Endothelial cell of umbilical vein (primary cell): ENCODE measurements around the gene CYBC1. TPM values are rescaled to one million over a fixed set of nuclear protein-coding genes. Genes with fewer than 3 reads are reported as not detected.

ENCODE experiments used
- BruUV-seq: library from RNA; stranded (reverse); fragments of 400-500 nt; replicated peaks from 2 replicates; lab custom pipeline; 2021; lab: Mats Ljungman, UMichigan
- CTCF ChIA-PET: fragments of 300-600, 350-600 bp; sonication (Branson Sonifier 250); formaldehyde crosslinking; loops from one replicate; lab custom pipeline; 2021; ENCODE audit warnings: antibody characterized with exemption, inconsistent platforms; lab: Charles Lee
- POLR2A ChIA-PET: fragments of 300-600, 350-600 bp; sonication (Branson Sonifier 250); formaldehyde crosslinking; loops from one replicate; lab custom pipeline; 2021; ENCODE audit warnings: antibody characterized with exemption, inconsistent platforms; lab: Charles Lee
- DNase-seq: peaks from one replicate; pipeline ENCODE4 v3.0.0-alpha.2; 2011; ENCODE audit warnings: low read depth, low spot score
- FAIRE-seq: peaks from 2 replicates; lab custom pipeline; 2011; peaks lifted over from hg19 to GRCh38; lab: Jason Lieb, UNC
- H2AFZ ChIP-seq: 2 replicates; pipeline ENCODE4 v1.6.0; 2012; ENCODE audit warnings: low read depth, low read length, control low read depth, inconsistent platforms
- H3K27ac ChIP-seq: 2 replicates; pipeline ENCODE4 v1.5.1; 2011; ENCODE audit warnings: low read depth, mild to moderate bottlenecking, control low read depth, low read length, moderate library complexity; ENCODE audit not compliant: insufficient read depth
- H3K27me3 ChIP-seq, 2 experiments: 2 replicates each; pipeline versions ENCODE4 v1.6.0 to v1.6.1; 2011; ENCODE audit warnings: low read length in 2 of 2, mixed read lengths in 1 of 2; ENCODE audit not compliant: control insufficient read depth in 2 of 2, insufficient read depth in 2 of 2
- H3K36me3 ChIP-seq, 2 experiments: 2 replicates in 1 of 2; 3 replicates in 1 of 2; pipeline ENCODE4 v1.5.1; 2011; ENCODE audit warnings: low read length in 2 of 2, mild to moderate bottlenecking in 1 of 2, moderate library complexity in 1 of 2; ENCODE audit not compliant: control insufficient read depth in 2 of 2, insufficient read depth in 2 of 2; ENCODE audit errors: extremely low read depth in 1 of 2
- H3K4me1 ChIP-seq: 3 replicates; pipeline ENCODE4 v1.5.1; 2011; ENCODE audit warnings: mild to moderate bottlenecking, low read length; ENCODE audit not compliant: control insufficient read depth, insufficient read depth; ENCODE audit errors: extremely low read depth
- H3K4me2 ChIP-seq: 2 replicates; pipeline ENCODE4 v1.6.1; 2011; ENCODE audit warnings: low read length, control low read depth, mixed read lengths; ENCODE audit not compliant: insufficient read depth
- H3K4me3 ChIP-seq, 3 experiments: fragments of 200-600 bp in 1 of 3; sonication (generic), shearing (Covaris generic) in 1 of 3; replicated peaks in 1 of 3; 2 replicates each; pipeline ENCODE4 v1.5.1; 2011 to 2016; ENCODE audit warnings: control low read depth in 3 of 3, low read length in 3 of 3, mild to moderate bottlenecking in 2 of 3, inconsistent platforms in 1 of 3, low read depth in 1 of 3, moderate library complexity in 1 of 3; ENCODE audit not compliant: insufficient read depth in 1 of 3
- H3K79me2 ChIP-seq: 2 replicates; pipeline ENCODE4 v1.6.0; 2012; ENCODE audit warnings: low read length, inconsistent platforms; ENCODE audit not compliant: control insufficient read depth, insufficient read depth
- H3K9ac ChIP-seq: replicated peaks from 2 replicates; pipeline ENCODE3; 2011; ENCODE audit warnings: low read length, control low read depth; ENCODE audit not compliant: insufficient read depth; ENCODE audit errors: extremely low read depth
- H3K9me1 ChIP-seq: replicated peaks from 3 replicates; pipeline ENCODE4 v1.6.0; 2011; ENCODE audit warnings: mild to moderate bottlenecking, low read length; ENCODE audit not compliant: control insufficient read depth, insufficient read depth; ENCODE audit errors: extremely low read depth
- H3K9me3 ChIP-seq: replicated peaks from 2 replicates; pipeline ENCODE4 v1.5.1; 2012; ENCODE audit warnings: low read length, inconsistent platforms; ENCODE audit not compliant: control insufficient read depth, insufficient read depth
- H4K20me1 ChIP-seq: replicated peaks from 2 replicates; pipeline ENCODE3; 2011; ENCODE audit warnings: mild to moderate bottlenecking, low read length; ENCODE audit not compliant: control insufficient read depth, insufficient read depth; ENCODE audit errors: extremely low read depth
- EZH2 ChIP-seq: IDR thresholded peaks from 2 replicates; pipeline ENCODE4 v1.6.1; 2012; ENCODE audit warnings: borderline replicate concordance, low read depth, mild to moderate bottlenecking, moderate library complexity, low read length, inconsistent platforms; ENCODE audit not compliant: severe bottlenecking
- FOS ChIP-seq: IDR thresholded peaks from 2 replicates; pipeline ENCODE4 v1.6.1; 2011; ENCODE audit warnings: mild to moderate bottlenecking, low read length, moderate library complexity, borderline replicate concordance; ENCODE audit not compliant: insufficient read depth
- GATA2 ChIP-seq: IDR thresholded peaks from 2 replicates; pipeline ENCODE4 v1.7.0; 2011; ENCODE audit warnings: low read depth, mild to moderate bottlenecking, moderate library complexity, mixed read lengths, low read length; ENCODE audit not compliant: insufficient read length, insufficient read depth
- JUN ChIP-seq: IDR thresholded peaks from 2 replicates; pipeline ENCODE4 v1.6.1; 2011; ENCODE audit warnings: borderline replicate concordance, low read depth; ENCODE audit not compliant: insufficient read length, insufficient read depth
- MYC ChIP-seq: IDR thresholded peaks from one replicate; pipeline ENCODE4 v1.6.1; 2011; ENCODE audit warnings: mild to moderate bottlenecking, low read depth, low read length
- POLR2A ChIP-seq: IDR thresholded peaks from 2 replicates; pipeline ENCODE4 v1.6.1; 2012; ENCODE audit warnings: low read depth, mild to moderate bottlenecking, control low read depth, low read length
- dilution Hi-C: fragments of 300-500 bp; cut with MboI; formaldehyde crosslinking; loops from one replicate; pipeline ENCODE4 v1.15.0; 2019; ENCODE audit warnings: low sequenced_read_pairs; ENCODE audit not compliant: extremely low pct_ligation_motif_present
- intact Hi-C: fragments of 100-400 bp; cut with micrococcal nuclease; formaldehyde crosslinking; loops from one replicate; pipeline ENCODE4 v1.10.0; 2022
- polyA plus RNA-seq, 4 experiments: library from polyadenylated mRNA; depleted of rRNA in 3 of 4; stranded (reverse) in 3 of 4; unstranded in 1 of 4; fragments of >200 nt; gene quantifications; 2 replicates each; pipeline versions ENCODE4 v1.2.1 to v1.2.3, GENCODE V29; 2011 to 2012; ENCODE audit warnings: missing spikeins in 1 of 4
- total RNA-seq: library from RNA; stranded (reverse); gene quantifications from 2 replicates; pipeline ENCODE4 v1.2.3, GENCODE V29; 2021
- TF ChIP-seq, protein P1 (sequence below), 2 donors: IDR thresholded peaks; 1 replicate in 1 of 2; 2 replicates in 1 of 2; pipeline ENCODE4 v1.5.1; 2011; ENCODE audit warnings: low read length in 2 of 2, mild to moderate bottlenecking in 2 of 2, moderate library complexity in 2 of 2, control low read depth in 1 of 2, inconsistent platforms in 1 of 2, low read depth in 1 of 2; ENCODE audit not compliant: insufficient read depth in 1 of 2; ENCODE audit errors: extremely low read depth in 1 of 2
- TF ChIP-seq, protein P2 (sequence below): IDR thresholded peaks from 2 replicates; pipeline ENCODE4 v1.6.1; 2011; ENCODE audit not compliant: insufficient read depth, insufficient read length

Gene CYBC1
- total and polyA plus RNA-seq, 2 donors (not counting 3 experiments of a cell fraction or from before 2014, with no cell fraction given): 71.8 to 81.5 TPM

DNA sequence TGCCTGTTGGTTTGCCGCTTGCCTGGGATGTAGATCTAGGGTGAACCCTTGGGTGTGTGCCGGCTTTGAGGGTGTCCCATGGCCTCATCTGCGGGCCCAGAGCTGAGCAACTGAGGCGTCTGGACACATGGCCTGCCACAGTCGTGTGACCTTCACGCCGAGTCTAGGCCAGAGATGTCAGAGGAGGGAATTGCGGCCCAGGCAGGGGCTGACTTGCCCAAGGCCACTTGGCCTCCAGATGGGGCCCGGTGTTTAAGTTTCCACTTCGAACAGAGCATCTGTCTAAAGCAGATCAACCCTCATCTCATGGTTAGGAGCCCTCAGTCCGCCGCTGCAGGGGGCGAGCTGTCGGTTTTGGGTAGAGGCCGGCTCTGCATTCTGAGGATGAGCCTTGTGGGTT, 41.0 kb upstream of the CYBC1 start:
- POLR2A ChIA-PET: no interaction called here

More for the DNA sequence above, 41.0 kb upstream of the CYBC1 start:
- Histone ChIP-seq H2AFZ (no peak overlapping the region), H3K9me1 (no peaks in the 10 kb centered on the region), H3K9ac (no peak overlapping the region), H3K4me3 (no peak overlapping the region), H3K79me2 (no peaks in the 10 kb centered on the region), H3K27ac (no peak overlapping the region), H3K27me3 (no peaks in the 10 kb centered on the region), H3K36me3 (peaks cover under 1 to 11% of the 10 kb centered on the region in 2 experiments), H4K20me1 (no peaks in the 10 kb centered on the region), H3K4me1 (peaks cover under 1% of the 10 kb centered on the region), H3K4me2 (no peak overlapping the region), H3K9me3 (no peaks in the 10 kb centered on the region)
- CTCF ChIA-PET: no interaction called here
- FAIRE-seq: no peak
- intact Hi-C loops (no loop called here), dilution Hi-C loops (no loop called here)
- no TSS peak for BruUV-seq
- DNase-seq: no peak
- TF ChIP-seq, protein P1, sequence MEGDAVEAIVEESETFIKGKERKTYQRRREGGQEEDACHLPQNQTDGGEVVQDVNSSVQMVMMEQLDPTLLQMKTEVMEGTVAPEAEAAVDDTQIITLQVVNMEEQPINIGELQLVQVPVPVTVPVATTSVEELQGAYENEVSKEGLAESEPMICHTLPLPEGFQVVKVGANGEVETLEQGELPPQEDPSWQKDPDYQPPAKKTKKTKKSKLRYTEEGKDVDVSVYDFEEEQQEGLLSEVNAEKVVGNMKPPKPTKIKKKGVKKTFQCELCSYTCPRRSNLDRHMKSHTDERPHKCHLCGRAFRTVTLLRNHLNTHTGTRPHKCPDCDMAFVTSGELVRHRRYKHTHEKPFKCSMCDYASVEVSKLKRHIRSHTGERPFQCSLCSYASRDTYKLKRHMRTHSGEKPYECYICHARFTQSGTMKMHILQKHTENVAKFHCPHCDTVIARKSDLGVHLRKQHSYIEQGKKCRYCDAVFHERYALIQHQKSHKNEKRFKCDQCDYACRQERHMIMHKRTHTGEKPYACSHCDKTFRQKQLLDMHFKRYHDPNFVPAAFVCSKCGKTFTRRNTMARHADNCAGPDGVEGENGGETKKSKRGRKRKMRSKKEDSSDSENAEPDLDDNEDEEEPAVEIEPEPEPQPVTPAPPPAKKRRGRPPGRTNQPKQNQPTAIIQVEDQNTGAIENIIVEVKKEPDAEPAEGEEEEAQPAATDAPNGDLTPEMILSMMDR (IDR thresholded peaks at IDR 0.05; ENCODE audit: extremely low read depth in 1 of 2, insufficient read depth in 1 of 2, low read depth in 1 of 2, low read length in 2 of 2): no peak
- TF ChIP-seq GATA2 (no peak), JUN (no peak), FOS (no peak), POLR2A (no peak), MYC (no peak), EZH2 (no peak)
- TF ChIP-seq, protein P2, sequence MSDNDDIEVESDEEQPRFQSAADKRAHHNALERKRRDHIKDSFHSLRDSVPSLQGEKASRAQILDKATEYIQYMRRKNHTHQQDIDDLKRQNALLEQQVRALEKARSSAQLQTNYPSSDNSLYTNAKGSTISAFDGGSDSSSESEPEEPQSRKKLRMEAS: no peak
